ENCODE measurements around the gene ZNF746.

GRCh38 chr7:149427893-149428292 lies 69.7 kb downstream of the ZNF746 start:
- TF ChIP-seq CTCF (IDR thresholded peaks at IDR 0.05), result no peak
- TF ChIP-seq POLR2A (IDR thresholded peaks at IDR 0.05), result no peak

Data from heart left ventricle (tissue), 13 donors.